Adrenal gland (tissue), 5 donors: ENCODE data around the gene CGB3.

ENCODE experiments used
- POLR2A ChIP-seq, 2 donors: fragments of 450-650 bp; IDR thresholded peaks; one replicate each; pipeline ENCODE4 v1.6.1; 2017; ENCODE audit warnings: antibody characterized with exemption in 2 of 2, mild to moderate bottlenecking in 2 of 2, moderate library complexity in 1 of 2
- TF ChIP-seq, protein P1 (sequence below), 6 experiments: fragments of 450-650 bp in 4 of 6; fragments of 200-600 bp in 2 of 6; sonication (generic) in 1 of 6; IDR thresholded peaks; 1 replicate in 5 of 6; 2 replicates in 1 of 6; pipeline versions ENCODE4 v1.5.1 to v1.8.0; 2016 to 2021; ENCODE audit warnings: antibody characterized with exemption in 6 of 6, mild to moderate bottlenecking in 2 of 6, moderate library complexity in 1 of 6
- donor health status: DM: no; HTN: no; CAD: no.

DNA sequence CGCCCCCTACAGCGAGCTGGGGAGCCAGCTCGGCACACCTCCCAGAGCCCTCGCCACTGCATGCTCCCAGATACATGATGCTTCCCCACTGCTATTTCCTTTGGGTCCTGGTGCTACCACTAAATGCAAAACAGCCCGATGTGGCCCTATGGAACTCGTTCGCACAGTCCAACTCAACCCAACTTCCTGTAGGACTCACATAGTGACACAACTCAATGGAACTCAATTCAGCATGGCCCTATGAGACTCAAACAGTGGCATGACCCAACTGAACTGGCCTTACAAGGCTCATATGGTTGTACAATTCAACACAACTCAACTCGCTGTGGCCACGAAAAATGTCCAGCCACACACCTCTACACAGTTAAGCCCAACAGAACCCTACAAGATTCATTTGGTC lies 44.9 kb upstream of the CGB3 start:
- TF ChIP-seq, protein P1, sequence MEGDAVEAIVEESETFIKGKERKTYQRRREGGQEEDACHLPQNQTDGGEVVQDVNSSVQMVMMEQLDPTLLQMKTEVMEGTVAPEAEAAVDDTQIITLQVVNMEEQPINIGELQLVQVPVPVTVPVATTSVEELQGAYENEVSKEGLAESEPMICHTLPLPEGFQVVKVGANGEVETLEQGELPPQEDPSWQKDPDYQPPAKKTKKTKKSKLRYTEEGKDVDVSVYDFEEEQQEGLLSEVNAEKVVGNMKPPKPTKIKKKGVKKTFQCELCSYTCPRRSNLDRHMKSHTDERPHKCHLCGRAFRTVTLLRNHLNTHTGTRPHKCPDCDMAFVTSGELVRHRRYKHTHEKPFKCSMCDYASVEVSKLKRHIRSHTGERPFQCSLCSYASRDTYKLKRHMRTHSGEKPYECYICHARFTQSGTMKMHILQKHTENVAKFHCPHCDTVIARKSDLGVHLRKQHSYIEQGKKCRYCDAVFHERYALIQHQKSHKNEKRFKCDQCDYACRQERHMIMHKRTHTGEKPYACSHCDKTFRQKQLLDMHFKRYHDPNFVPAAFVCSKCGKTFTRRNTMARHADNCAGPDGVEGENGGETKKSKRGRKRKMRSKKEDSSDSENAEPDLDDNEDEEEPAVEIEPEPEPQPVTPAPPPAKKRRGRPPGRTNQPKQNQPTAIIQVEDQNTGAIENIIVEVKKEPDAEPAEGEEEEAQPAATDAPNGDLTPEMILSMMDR (IDR thresholded peaks at IDR 0.05), result no peak
- no peak for TF ChIP-seq POLR2A (IDR thresholded peaks at IDR 0.05)
